Lower leg skin (tissue), 3 donors: ENCODE measurements around the gene OR2Z1.

Experiments
- POLR2A ChIP-seq, 2 donors: fragments of 450-650 bp; IDR thresholded peaks; one replicate each; pipeline ENCODE4 v1.6.1; 2016 to 2017; ENCODE audit warnings: antibody characterized with exemption in 2 of 2, mild to moderate bottlenecking in 1 of 2, moderate library complexity in 1 of 2
- TF ChIP-seq, protein P1 (sequence below), 3 donors: fragments of 450-650 bp; IDR thresholded peaks; one replicate each; pipeline ENCODE4 v1.5.1; 2016; ENCODE audit warnings: antibody characterized with exemption in 3 of 3, mild to moderate bottlenecking in 3 of 3, moderate library complexity in 2 of 3

DNA sequence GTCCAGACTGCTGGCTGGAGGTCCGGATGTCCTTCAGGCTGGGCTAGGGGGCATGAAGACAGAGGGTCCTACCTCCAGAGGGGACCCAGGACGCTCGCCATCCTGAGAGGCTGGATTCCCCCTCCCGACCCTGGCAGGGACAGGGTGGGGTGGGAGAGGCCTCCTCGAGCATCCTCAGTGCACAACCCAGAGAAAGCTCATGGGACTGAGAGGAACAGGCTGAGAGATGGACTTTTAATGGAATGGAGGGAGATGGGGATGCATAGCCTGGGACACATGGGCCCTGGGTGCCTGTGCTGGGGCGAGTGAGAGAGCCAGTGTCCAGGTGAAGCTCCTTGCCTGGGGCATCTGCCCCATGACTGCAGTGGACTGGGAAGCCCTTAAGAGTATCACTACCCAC lies 25.9 kb upstream of the OR2Z1 start:
- no peak for TF ChIP-seq POLR2A (IDR thresholded peaks at IDR 0.05)
- TF ChIP-seq, protein P1, sequence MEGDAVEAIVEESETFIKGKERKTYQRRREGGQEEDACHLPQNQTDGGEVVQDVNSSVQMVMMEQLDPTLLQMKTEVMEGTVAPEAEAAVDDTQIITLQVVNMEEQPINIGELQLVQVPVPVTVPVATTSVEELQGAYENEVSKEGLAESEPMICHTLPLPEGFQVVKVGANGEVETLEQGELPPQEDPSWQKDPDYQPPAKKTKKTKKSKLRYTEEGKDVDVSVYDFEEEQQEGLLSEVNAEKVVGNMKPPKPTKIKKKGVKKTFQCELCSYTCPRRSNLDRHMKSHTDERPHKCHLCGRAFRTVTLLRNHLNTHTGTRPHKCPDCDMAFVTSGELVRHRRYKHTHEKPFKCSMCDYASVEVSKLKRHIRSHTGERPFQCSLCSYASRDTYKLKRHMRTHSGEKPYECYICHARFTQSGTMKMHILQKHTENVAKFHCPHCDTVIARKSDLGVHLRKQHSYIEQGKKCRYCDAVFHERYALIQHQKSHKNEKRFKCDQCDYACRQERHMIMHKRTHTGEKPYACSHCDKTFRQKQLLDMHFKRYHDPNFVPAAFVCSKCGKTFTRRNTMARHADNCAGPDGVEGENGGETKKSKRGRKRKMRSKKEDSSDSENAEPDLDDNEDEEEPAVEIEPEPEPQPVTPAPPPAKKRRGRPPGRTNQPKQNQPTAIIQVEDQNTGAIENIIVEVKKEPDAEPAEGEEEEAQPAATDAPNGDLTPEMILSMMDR (IDR thresholded peaks at IDR 0.05), result no peak
